Measurements from ENCODE around the gene ANKLE2. TPM values are rescaled to one million over a fixed set of nuclear protein-coding genes. Genes with fewer than 3 reads are reported as not detected.
"Not testable (repeated sequence)": the region's sequence is repeated elsewhere in the genome, so short reads cannot be mapped to it uniquely, and the experiment has no call there.

The ANKLE2 gene
- total RNA-seq, 2 donors from 2014 or later = 21.1 to 34.1 TPM

DNA sequence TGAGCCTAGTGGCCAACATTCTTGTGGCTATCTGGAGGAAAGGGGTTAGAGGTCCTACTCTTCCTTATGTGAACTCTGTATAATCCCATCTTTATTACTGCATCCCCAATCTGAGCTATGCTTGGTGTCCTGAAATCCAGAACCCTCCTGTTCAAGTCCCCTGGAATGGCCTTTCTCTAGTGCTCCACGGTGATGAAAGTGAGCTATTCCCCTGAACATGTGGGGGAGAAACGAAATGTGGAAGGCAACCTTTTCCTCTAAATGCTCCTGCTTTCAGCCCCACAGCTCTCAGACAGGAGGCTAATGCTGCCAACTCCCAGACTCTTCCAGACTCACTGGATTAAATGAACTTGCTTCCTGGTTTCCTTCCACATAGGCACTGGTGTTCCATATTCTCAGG, 53.5 kb downstream of the ANKLE2 start:
- DNase-seq (no peak), ATAC-seq (no peak)
- intact Hi-C loops (cut with DNase I) = no loop called here

DNA sequence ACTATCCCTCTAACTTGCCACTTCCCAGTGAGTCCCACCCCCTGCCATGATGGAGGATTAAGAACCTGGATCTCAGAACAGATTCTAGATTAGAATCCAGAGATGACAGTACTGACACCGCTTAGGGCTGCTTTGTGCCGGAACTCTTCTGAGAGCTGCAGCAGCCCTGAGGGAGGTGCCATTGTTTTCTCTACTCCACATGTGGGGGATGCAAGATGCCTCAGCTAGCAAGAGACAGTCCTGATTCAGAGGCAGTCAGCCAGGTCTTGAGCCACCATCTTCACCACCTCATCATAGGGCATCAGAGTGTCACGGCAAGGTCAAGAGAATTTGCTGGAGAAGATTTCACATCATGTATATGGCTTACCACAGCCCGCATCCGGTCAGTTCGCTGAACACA, 54.4 kb downstream of the ANKLE2 start:
- intact Hi-C loops (cut with DNase I) = no loop called here
- DNase-seq (no peak), ATAC-seq (no peak)

DNA sequence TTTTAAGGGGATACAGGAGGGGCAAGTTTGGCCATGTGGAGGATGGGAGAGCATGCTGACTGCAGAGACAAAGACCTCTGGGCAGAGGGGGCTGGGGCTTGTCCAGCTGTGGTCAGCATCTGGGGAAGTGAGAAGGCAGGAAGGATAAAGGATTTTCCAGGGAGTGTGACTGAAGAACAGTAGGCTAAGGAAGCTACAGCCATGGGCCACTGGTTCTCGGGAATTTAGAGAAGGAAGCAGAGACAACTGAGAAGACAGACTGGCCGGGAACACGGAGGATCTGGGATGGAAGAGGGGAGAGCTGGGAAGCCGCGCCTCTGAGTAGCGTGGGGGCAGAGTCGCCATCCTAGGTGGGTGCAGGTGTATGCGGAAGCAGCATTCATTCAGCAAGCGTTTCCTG, 58.0 kb downstream of the ANKLE2 start:
- intact Hi-C loops (cut with DNase I) = no loop called here
- no peak for DNase-seq
- ATAC-seq = no peak

- DNase-seq (no peak), ATAC-seq (no peak)
- intact Hi-C loops (cut with DNase I) = no loop called here
These were observed 59.0 kb downstream of the ANKLE2 start for GRCh38 chr12:132702640-132703039.

DNA sequence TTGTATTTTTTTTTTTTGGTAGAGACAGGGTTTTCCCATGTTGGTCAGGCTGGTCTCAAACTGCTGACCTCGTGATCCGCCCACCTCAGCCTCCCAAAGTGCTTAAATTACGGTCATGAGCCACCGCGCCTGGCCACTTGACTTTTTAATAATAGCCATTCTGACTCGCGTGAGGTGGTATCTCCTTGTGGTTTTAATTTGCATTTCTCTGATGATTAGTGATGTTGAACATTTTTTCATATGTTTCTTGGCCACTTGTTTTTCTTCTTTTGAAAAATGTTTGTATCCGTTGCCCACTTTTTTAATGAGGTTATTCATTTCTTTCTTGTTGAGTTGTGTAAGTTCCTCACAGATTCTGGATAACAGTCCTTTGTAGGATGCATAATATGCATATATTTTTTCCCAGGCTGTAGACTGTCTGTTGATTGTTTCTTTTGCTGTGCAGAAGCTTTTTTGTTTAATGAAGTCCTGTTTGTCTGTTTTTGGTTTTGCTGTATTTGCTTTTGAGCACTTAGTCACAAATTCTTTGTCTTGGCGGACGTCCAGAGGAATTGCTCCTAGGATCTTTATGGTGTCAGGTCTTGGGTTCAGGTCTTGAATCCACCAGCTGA, 61.3 kb downstream of the ANKLE2 start:
- ATAC-seq = no peak

DNA sequence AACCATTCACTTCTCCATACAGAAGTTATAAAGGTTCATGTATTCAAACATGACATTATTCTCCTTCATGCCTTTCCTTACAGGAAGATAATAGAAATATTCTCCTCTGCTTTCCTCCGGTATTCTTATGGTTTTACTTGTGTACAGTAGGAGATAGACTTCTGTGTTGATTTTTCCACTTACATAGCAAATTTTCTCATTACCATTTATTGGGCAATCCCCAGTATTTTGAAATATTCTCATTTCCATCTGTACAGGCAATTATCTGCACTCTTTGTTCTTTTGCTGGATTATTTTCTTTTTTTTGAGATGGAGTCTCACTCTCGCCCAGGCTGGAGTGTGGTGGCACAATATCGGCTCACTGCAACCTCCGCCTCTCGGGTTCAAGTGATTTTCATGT, 63.3 kb downstream of the ANKLE2 start:
- ATAC-seq (no peak), DNase-seq (no peak)
- intact Hi-C loops (cut with DNase I) = no loop called here

More for the DNA sequence above, 61.3 kb downstream of the ANKLE2 start:
- intact Hi-C loops (cut with DNase I) = no loop called here
- DNase-seq = no peak

DNA sequence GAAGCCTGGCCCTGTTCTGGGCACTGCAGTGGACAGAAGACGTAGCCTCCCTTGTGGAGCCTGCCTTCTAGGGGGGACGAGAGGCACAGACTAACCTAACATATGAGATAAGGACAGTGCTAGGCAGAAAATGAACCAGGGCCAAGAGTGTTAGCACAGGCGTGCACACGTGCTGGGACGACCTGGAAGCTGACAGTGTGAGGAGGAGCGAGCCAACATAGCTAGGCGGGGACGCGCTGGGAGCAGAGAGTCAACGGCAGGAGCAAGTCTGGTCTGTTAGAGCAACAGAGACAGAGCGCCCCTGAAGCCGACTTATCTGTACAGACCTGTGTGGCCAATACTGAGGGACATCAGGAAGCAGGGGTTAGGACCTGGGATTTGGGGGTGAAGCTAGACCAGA, 66.2 kb downstream of the ANKLE2 start:
- ATAC-seq (peak; percentile 93 to 95), DNase-seq (peak; percentile 39)
- intact Hi-C loops (cut with DNase I) = no loop called here

- peak in 1 of 2 donors; percentile 7 for ATAC-seq
- intact Hi-C loops (cut with DNase I); DNase-seq: not testable (repeated sequence)
These were observed 66.7 kb downstream of the ANKLE2 start for GRCh38 chr12:132694888-132695287.

- intact Hi-C loops (cut with DNase I); DNase-seq; ATAC-seq: not testable (repeated sequence)
These were observed 69.6 kb downstream of the ANKLE2 start for GRCh38 chr12:132692030-132692429.

- DNase-seq (no peak), ATAC-seq (no peak)
- intact Hi-C loops (cut with DNase I) = no loop called here
These were observed 71.5 kb downstream of the ANKLE2 start for GRCh38 chr12:132690112-132690511.

- ATAC-seq (no peak), DNase-seq (no peak)
- intact Hi-C loops (cut with DNase I) = no loop called here
These were observed 72.4 kb downstream of the ANKLE2 start for GRCh38 chr12:132689227-132689626.

DNA sequence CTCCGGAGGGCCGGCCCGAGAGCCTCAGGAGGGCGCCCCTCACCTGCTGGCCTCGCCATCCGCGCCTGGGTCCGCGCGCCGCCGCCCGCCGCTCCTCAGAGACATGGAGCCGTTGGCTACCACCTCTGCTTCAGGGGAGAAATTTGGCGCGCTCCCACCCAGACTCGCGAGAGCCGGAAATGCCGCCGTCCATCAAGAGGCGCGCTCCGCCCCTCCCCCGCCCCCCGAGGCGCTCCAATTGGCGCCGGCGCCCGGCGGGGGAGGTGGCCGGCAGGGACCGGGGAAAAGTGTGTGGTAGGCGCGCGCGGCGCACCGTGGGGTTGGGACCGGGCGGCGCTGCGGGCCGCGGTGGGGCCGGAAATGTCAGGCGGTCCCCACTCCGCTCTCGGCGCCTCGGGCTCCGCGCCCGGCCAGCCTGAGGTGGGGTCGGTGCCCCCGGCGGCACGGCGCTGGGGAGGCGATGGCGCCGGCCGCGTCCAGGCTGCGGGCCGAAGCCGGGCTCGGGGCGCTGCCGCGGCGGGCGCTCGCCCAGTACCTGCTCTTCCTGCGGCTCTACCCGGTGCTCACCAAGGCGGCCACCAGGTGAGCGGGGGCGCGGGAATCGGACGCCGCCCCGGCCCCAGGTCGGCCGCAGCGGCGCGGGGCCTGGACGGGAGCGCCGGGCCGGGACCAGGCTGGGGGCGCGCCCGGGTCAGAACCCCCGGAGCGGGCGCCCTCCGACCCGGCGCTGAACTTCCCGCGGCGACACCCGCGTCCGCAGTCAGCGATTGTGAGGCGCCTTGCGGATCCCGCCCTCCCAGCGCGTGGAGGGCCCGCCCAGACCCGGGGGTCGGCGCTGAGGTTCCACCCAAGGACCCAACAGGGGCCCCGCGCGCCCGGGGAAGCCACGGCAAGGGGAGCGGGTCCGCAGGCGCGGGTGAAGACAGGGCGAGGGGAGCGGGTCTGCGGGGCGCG, 74.1 kb downstream of the ANKLE2 start, which contains the start of the genes POLE and PXMP2:
Gene POLE, minus strand, starts transcription at position 132 of the 954 bp plus-strand sequence. Its CDS starts 27 bp downstream, at position 105.
Gene PXMP2, plus strand, starts transcription at position 377 of the 954 bp plus-strand sequence. Its CDS starts 84 bp downstream, at position 461.
- intact Hi-C loops (cut with DNase I) = no loop called here
- DNase-seq = peak; percentile 98
- peak; percentile 98 to 99 for ATAC-seq

GRCh38 chr12:132686825-132687210, 74.8 kb downstream of the ANKLE2 start:
- DNase-seq (peak; percentile 42), ATAC-seq (peak; percentile 48 to 73)
- intact Hi-C loops (cut with DNase I) = no loop called here

- intact Hi-C loops (cut with DNase I) = no loop called here
- DNase-seq (no peak), ATAC-seq (no peak)
These were observed 76.2 kb downstream of the ANKLE2 start for GRCh38 chr12:132685400-132685799.

GRCh38 chr12:132677492-132677891, 84.1 kb downstream of the ANKLE2 start:
- ATAC-seq (no peak), DNase-seq (no peak)

DNA sequence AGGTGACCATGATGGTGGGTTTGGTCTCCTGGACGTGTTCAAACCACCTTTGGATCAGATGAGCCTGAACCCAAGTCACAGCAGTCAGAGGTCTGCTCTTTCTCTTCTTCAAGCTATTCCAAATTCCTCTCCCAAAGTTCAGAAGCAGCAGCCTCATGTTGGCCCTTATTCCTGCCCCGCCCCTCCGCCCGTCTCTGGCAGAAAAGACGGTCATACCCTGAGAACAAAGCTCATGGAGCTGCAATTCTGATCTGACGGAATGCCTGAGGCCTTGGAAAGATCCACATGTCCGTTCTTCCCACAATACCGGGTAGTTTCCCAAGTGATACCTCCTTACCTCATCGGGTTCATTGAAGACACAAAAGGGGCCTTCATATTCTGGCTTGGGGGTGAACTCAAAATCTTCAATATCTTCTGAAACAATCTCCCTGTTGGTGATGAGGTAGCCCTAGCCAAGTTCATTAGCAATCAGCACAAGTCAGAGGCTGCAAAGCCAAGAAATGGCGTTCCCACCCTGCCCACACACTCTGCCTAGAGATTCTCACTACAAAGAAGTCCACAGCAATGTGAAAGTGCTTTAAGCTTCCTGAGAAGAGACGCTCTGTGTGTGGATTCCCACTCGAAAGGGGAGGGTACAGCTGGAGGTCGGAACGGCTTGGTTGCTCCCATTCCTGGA, 85.7 kb downstream of the ANKLE2 start:
- no peak for ATAC-seq
- no peak for DNase-seq
- intact Hi-C loops (cut with DNase I) = no loop called here

More at GRCh38 chr12:132677492-132677891, 84.1 kb downstream of the ANKLE2 start:
- intact Hi-C loops (cut with DNase I) = no loop called here
